ENCODE measurements around the gene FNBP1. TPM values are rescaled to one million over a fixed set of nuclear protein-coding genes. Genes with fewer than 3 reads are reported as not detected.
A peak's percentile ranks its signal among the peaks of the same experiment; 100 is the strongest.

FNBP1 gene
- polyA plus RNA-seq, 1 of the 3 experiments (the other 2 are of a cell fraction): 11.0 TPM

- no peak overlapping the region for H3K9ac ChIP-seq
- H2AFZ ChIP-seq (ENCODE audit: low read depth): no peak overlapping the region
- peaks cover 33% of the 10 kb centered on the region for H3F3A ChIP-seq (replicated peaks; ENCODE audit: insufficient read depth)
- WGBS (ENCODE audit: low lambda C conversion rate): 98% methylated on average over 4 of the region's 4 CpGs
- no peak for TF ChIP-seq TCF12 (IDR thresholded peaks at IDR 0.05)
- H3K27me3 ChIP-seq (ENCODE audit: insufficient read depth): no peaks in the 10 kb centered on the region
- H3K9me2 ChIP-seq: no peaks in the 10 kb centered on the region
- H3K36me3 ChIP-seq (replicated peaks in 1 of 2; ENCODE audit: control insufficient read depth in 1 of 2, insufficient read depth in 2 of 2, low read length in 1 of 2): no peaks in the 10 kb centered on the region
- CTCF ChIA-PET: interaction anchor here (1.0 kb wide), 1 partner anchor 905 kb away, joined by 3 read pairs; no protein-coding TSS in a partner anchor
- peaks cover 10% of the 10 kb centered on the region for H4K20me1 ChIP-seq (ENCODE audit: insufficient read depth)
- H3K4me2 ChIP-seq: no peak overlapping the region
- POLR2A ChIA-PET: no interaction called here
- H3K27ac ChIP-seq (ENCODE audit: low read depth in 2 of 2, low read length in 1 of 2): no peak overlapping the region; a peak in 1 of 4 replicates
- no peaks in the 10 kb centered on the region for H3K9me3 ChIP-seq
- H3K4me1 ChIP-seq (ENCODE audit: control insufficient read depth in 1 of 2, insufficient read depth in 2 of 2, low read depth in 1 of 2, low read length in 1 of 2): peaks cover 4 to 11% of the 10 kb centered on the region in 2 experiments; a peak in 3 of 4 replicates
- no peak overlapping the region for H3K4me3 ChIP-seq (ENCODE audit: low read depth in 2 of 2, low read length in 1 of 2)
- peaks cover 15% of the 10 kb centered on the region for H3K79me2 ChIP-seq (ENCODE audit: insufficient read depth)
- no peak for DNase-seq
These were observed 2.9 kb upstream of the FNBP1 start for GRCh38 chr9:130045725-130046450.

DNA sequence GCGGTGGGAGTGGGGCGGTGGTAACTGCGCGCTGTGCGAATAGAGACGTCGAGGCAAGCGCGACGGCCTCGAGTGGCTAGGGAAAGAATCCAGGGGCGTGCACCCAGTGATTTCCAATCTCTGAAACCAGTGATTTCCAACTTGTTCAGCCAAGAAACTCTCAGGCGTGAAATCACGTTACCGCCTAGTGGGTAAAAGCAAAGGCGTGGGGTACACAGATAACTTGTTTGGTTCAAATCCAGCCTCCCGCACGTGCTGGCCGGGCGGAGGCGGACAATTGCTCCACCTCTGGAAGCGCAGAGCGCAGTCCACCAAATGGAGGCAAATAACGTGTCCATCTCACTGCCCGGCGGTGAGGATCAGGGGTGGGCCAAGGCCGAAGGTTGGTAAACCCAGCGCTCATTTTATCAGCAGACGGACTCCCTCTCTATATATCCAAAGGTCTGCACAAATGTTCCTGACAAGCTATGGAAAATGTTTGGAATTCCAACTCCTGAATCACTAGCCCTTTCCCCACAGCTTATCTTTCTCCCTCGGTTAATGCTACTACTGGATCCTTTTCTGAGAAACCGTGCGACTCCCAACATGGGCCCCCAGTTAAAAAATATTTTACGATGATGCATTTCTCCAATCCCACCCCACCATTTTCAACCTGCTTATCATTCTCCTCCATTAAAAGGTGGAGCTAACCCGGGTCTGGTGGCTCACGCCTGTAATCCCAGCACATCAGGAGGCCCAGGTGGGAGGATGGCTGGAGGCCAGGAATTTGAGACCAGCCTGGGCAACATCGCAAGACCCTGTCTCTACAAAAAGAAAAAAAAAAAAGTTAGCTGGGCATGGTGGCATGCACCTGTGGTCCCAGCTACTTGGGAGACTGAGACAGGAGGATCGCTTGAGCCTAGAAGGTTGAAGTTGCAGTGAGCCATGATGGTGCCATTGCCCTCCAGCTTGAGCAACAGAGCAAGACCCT lies 950 bp upstream of the FNBP1 start:
- WGBS (ENCODE audit: low lambda C conversion rate): 67% methylated on average over 35 of the region's 37 CpGs
- Histone ChIP-seq H3K36me3 (replicated peaks in 1 of 2; ENCODE audit: control insufficient read depth in 1 of 2, insufficient read depth in 2 of 2, low read length in 1 of 2) (no peaks in the 10 kb centered on the region), H3K4me3 (ENCODE audit: low read depth in 2 of 2, low read length in 1 of 2) (peak overlapping the region; percentile 56 to 85), H3K4me1 (ENCODE audit: control insufficient read depth in 1 of 2, insufficient read depth in 2 of 2, low read depth in 1 of 2, low read length in 1 of 2) (peaks cover 12% of the 10 kb centered on the region in 2 experiments; a peak in 3 of 4 replicates), H3F3A (replicated peaks; ENCODE audit: insufficient read depth) (peaks cover 20% of the 10 kb centered on the region), H3K9me2 (no peaks in the 10 kb centered on the region), H3K79me2 (ENCODE audit: insufficient read depth) (peaks cover 34% of the 10 kb centered on the region), H4K20me1 (ENCODE audit: insufficient read depth) (peaks cover 24% of the 10 kb centered on the region), H3K27ac (ENCODE audit: low read depth in 2 of 2, low read length in 1 of 2) (peak overlapping the region; percentile 68 to 77), H3K27me3 (ENCODE audit: insufficient read depth) (no peaks in the 10 kb centered on the region), H3K9ac (peak overlapping the region; percentile 52; the same call in 1 of the 2 replicates), H3K9me3 (no peaks in the 10 kb centered on the region), H2AFZ (ENCODE audit: low read depth) (peak overlapping the region; percentile 87), H3K4me2 (peak overlapping the region; percentile 77)
- DNase-seq: peak; percentile 42
- POLR2A ChIA-PET: interaction anchor here (1.2 to 1.6 kb wide), 2 partner anchors 9 to 10 kb away, joined by 3 to 5 read pairs; partner anchors contain the start of gene GPR107
- CTCF ChIA-PET: interaction anchor here (0.8 to 1.0 kb wide), 3 partner anchors 10 to 30 kb away, joined by 3 to 4 read pairs (median 3); partner anchors contain the start of gene GPR107
- TF ChIP-seq MAX (IDR thresholded peaks at IDR 0.05; ENCODE audit: low read depth): 0 out of 2 replicates have a peak, but pooled peaks have one; percentile 9
- TF ChIP-seq USF1 (IDR thresholded peaks at IDR 0.05; ENCODE audit: borderline replicate concordance, low read depth): no peak

GRCh38 chr9:130042406-130042884 lies 544 bp downstream of the FNBP1 start:
- Histone ChIP-seq H3K36me3 (replicated peaks in 1 of 2; ENCODE audit: control insufficient read depth in 1 of 2, insufficient read depth in 2 of 2, low read length in 1 of 2) (no peaks in the 10 kb centered on the region), H3K27ac (ENCODE audit: low read depth in 2 of 2, low read length in 1 of 2) (peak overlapping the region; percentile 72 to 77), H3K27me3 (ENCODE audit: insufficient read depth) (no peaks in the 10 kb centered on the region), H3K9ac (peak overlapping the region; percentile 85), H4K20me1 (ENCODE audit: insufficient read depth) (peaks cover 30% of the 10 kb centered on the region), H3K4me2 (peak overlapping the region; percentile 77), H3F3A (replicated peaks; ENCODE audit: insufficient read depth) (peaks cover 20% of the 10 kb centered on the region), H3K9me3 (no peaks in the 10 kb centered on the region), H3K4me3 (ENCODE audit: low read depth in 2 of 2, low read length in 1 of 2) (peak overlapping the region; percentile 81 to 85), H3K79me2 (ENCODE audit: insufficient read depth) (peaks cover 49% of the 10 kb centered on the region), H3K9me2 (no peaks in the 10 kb centered on the region), H2AFZ (ENCODE audit: low read depth) (peak overlapping the region; percentile 56; the same call in 1 of the 2 replicates), H3K4me1 (ENCODE audit: control insufficient read depth in 1 of 2, insufficient read depth in 2 of 2, low read depth in 1 of 2, low read length in 1 of 2) (peaks cover 12 to 15% of the 10 kb centered on the region in 2 experiments; a peak in 3 of 4 replicates)
- WGBS (ENCODE audit: low lambda C conversion rate): under 1% methylated on average over 23 of the region's 68 CpGs
- DNase-seq: peak; percentile 80
- CTCF ChIA-PET: interaction anchor here (0.6 to 1.6 kb wide), 7 partner anchors 9 to 232 kb away, joined by 3 to 10 read pairs (median 3); partner anchors contain the start of gene GPR107
- POLR2A ChIA-PET: interaction anchor here (0.6 to 1.6 kb wide), 4 partner anchors 11 to 125 kb away, joined by 3 to 5 read pairs (median 3); partner anchors contain the start of gene GPR107
- TF ChIP-seq IRF3 (IDR thresholded peaks at IDR 0.05; ENCODE audit: low read depth, low read length) (no peak), EP300 (IDR thresholded peaks at IDR 0.05; ENCODE audit: borderline replicate concordance in 1 of 2, low read depth in 1 of 2, low read length in 1 of 2) (no peak), NRF1 (IDR thresholded peaks at IDR 0.05; ENCODE audit: low read depth, low read length) (no peak), RFX5 (IDR thresholded peaks at IDR 0.05; ENCODE audit: low read length) (no peak), MXI1 (IDR thresholded peaks at IDR 0.05; ENCODE audit: low read depth, low read length) (peak; percentile 15; the same call in 1 of the 2 replicates), REST (IDR thresholded peaks at IDR 0.05; ENCODE audit: low read depth, low read length) (no peak), TAF1 (IDR thresholded peaks at IDR 0.05; ENCODE audit: borderline replicate concordance, low read depth, low read length) (no peak)
